Muscle layer of colon (tissue), 2 donors: Measurements from ENCODE around the gene RGL1.
A peak's percentile ranks its signal among the peaks of the same experiment; 100 is the strongest.

Experiments
- H3K27ac ChIP-seq: one replicate; pipeline ENCODE4 v1.7.0; 2013; ENCODE audit warnings: low read depth, mild to moderate bottlenecking, low read length, moderate library complexity
- H3K27me3 ChIP-seq, 2 donors: one replicate each; pipeline ENCODE4 v1.7.0; 2013; ENCODE audit warnings: low read length in 2 of 2, mild to moderate bottlenecking in 2 of 2; ENCODE audit not compliant: insufficient read depth in 2 of 2, control insufficient read depth in 1 of 2
- H3K36me3 ChIP-seq: one replicate; pipeline ENCODE4 v1.7.0; 2013; ENCODE audit warnings: mild to moderate bottlenecking, low read length; ENCODE audit not compliant: insufficient read depth
- H3K4me1 ChIP-seq: one replicate; pipeline ENCODE4 v1.7.0; 2013; ENCODE audit warnings: mild to moderate bottlenecking, low read length; ENCODE audit not compliant: insufficient read depth
- H3K4me3 ChIP-seq, 2 donors: one replicate each; pipeline ENCODE4 v1.7.0; 2013; ENCODE audit warnings: low read length in 2 of 2, low read depth in 1 of 2, mild to moderate bottlenecking in 1 of 2, moderate library complexity in 1 of 2
- H3K9ac ChIP-seq: one replicate; pipeline ENCODE4 v1.7.0; 2013; ENCODE audit warnings: low read length
- H3K9me3 ChIP-seq: one replicate; pipeline ENCODE4 v1.7.0; 2013; ENCODE audit warnings: mild to moderate bottlenecking, low read length
- donor health status: abdominal sarcoma.
- donor health status: Adenocarcinoma of cecum.

The RGL1 gene

DNA sequence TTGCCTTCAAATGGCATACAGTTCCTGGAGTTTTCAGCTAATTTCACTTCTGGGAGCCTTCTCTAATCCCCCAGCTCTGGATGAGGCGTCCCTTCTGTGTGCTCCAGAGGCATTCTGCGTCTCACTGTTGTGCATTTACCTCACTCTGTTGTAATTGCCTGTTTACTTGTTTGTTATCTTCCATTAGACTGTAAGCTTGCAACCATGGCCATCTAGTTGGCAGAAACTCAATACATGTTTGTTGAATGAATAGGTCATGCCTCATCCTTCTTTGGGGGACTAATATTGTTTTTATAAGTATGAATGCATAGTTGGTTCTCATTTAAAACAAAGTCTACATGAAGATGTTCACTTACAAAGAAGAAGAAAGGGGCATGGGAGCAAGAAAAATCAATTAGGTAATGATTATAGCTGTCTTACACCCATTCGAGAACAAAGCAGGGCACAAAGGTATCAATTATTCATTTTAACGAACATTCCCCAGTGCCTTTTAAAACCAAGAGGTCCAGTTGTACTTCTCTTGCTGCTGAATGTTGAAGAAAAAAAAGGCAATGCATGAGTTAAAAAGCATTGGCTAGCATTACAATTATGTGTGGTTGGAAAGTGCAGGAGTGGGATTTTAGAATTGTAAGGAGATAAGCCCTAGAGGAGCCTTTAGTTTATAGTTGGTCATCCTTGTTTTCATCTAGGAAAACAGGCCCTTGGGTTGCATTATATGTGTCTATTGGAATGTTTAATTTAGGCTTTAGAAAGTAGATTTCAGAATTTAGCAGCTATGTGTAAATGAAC, 6.0 kb downstream of the RGL1 start:
- Histone ChIP-seq H3K9me3 (no peaks in the 10 kb centered on the region), H3K27me3 (no peaks in the 10 kb centered on the region), H3K4me1 (peaks cover 65% of the 10 kb centered on the region), H3K4me3 (no peak overlapping the region), H3K36me3 (no peaks in the 10 kb centered on the region), H3K27ac (no peak overlapping the region), H3K9ac (no peak overlapping the region)

DNA sequence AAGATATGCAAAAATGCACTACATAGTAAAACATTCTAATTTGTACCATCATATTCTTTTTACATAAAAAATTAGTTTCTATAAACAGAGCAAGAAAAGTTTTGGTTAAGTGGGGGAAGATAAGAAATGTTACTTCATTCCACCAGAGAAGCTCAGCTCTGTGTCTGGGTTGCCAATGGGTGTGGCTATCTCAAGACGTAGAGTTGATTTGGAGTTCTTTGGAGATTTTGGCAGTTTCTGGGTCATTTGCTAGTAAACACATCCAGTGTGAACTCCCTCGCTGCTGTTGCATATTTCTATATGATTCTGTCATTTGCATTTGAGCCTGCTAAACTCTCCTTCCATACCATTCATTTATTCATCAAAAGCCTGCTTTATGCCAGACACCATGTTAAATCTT, 7.2 kb downstream of the RGL1 start:
- H3K4me3 ChIP-seq = no peak overlapping the region

DNA sequence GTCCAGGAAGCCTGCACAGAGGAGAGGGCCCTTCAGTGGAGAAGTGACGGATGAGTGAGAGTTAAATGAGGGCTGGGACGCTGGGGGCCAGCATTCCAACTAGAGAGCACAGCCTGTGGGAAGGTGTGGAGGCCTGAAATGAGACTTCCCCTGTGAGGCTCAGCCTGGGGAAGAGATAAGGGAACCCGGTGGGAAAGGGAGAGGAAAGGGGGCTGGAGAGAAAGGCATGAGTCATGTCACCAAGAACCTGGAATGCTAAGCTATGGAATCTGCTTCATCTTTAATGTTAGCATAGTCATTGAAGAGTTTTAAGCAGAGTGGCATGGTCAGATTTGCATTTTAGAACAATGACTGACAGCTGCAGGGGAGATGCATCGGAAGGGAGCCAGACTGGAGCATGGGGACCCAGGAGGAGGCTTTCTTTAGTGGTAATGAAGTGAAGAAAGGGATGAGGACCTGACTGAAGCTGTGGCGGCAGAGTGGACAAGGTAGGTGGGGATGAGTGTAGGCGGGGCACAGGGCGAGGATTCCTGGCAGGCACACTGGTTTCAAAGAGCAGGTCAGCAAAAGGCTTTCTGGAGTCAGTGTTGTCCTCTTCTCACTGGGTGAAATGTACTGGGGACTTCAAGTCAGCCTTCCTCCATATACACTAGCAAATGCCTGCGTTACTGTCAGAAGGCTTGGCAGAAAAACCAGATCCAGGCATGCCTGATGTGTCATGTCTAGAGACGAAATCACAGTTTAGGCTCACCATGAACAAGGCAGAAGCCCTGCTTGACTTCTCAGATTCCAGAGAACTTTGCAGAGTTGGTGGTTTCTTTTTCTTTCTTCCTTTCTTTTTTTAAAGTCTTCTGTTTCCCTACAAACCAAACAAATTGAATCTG, 8.0 kb downstream of the RGL1 start:
- peaks cover 64% of the 10 kb centered on the region for H3K4me1 ChIP-seq
- H3K27me3 ChIP-seq = no peaks in the 10 kb centered on the region
- H3K27ac ChIP-seq = no peak overlapping the region
- H3K9ac ChIP-seq = no peak overlapping the region
- H3K36me3 ChIP-seq = no peaks in the 10 kb centered on the region
- no peaks in the 10 kb centered on the region for H3K9me3 ChIP-seq
- H3K4me3 ChIP-seq = no peak overlapping the region

More for the DNA sequence above, 7.2 kb downstream of the RGL1 start:
- Histone ChIP-seq H3K9ac (no peak overlapping the region), H3K27me3 (no peaks in the 10 kb centered on the region), H3K4me1 (peaks cover 61% of the 10 kb centered on the region), H3K36me3 (no peaks in the 10 kb centered on the region), H3K27ac (no peak overlapping the region), H3K9me3 (no peaks in the 10 kb centered on the region)

DNA sequence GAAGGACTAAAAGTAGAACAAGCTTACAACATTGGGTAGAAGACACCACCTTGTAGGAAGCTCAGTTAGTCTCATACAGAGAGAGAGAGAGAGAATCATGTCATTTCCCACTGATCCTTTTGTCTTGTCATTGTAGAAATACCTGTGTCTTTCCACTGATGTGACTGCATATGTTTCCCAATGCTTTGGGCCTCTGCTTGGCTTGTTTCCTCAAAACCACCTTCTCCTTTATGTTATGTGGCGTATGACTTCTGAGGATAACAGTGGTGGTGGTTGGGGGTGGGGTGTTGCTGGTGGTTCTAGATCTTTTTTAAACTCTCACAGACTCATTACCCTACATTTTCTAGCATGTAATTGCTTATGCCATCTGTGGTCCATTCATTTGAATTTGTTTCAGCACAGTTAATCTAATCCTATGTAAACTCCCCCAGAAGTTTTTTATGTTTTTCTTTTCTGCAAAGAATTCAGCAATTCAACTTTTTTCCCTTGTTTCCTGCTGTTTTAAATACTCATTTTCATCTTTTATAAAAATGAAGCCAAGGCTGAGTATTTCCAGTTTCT, 9.3 kb downstream of the RGL1 start:
- peaks cover 71% of the 10 kb centered on the region for H3K4me1 ChIP-seq
- H3K9ac ChIP-seq = no peak overlapping the region
- H3K4me3 ChIP-seq = no peak overlapping the region
- H3K9me3 ChIP-seq = no peaks in the 10 kb centered on the region
- no peaks in the 10 kb centered on the region for H3K27me3 ChIP-seq
- H3K27ac ChIP-seq = peak overlapping the region; percentile 2
- H3K36me3 ChIP-seq = no peaks in the 10 kb centered on the region

DNA sequence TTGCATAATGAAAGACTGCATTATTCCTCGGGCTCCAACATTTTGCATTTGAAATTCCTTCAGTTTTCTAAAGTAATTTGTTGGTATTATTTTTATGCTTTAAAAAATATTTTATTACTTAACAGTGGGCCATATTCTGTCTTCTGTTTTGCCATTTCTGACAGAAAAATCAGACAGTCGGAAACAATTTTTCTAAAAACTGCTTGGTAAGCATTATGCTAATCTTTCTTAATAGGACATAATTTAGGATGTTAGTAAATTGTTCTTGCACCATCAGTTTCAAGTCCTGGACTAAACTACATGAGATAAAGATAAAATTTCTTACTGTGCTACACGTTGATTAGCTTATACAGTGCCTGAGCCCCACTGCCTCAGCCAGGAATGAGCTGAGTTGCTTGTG, 11.2 kb downstream of the RGL1 start:
- Histone ChIP-seq H3K4me3 (no peak overlapping the region), H3K9me3 (no peaks in the 10 kb centered on the region), H3K27me3 (no peaks in the 10 kb centered on the region), H3K9ac (no peak overlapping the region), H3K27ac (no peak overlapping the region), H3K36me3 (no peaks in the 10 kb centered on the region), H3K4me1 (peaks cover 75% of the 10 kb centered on the region)

DNA sequence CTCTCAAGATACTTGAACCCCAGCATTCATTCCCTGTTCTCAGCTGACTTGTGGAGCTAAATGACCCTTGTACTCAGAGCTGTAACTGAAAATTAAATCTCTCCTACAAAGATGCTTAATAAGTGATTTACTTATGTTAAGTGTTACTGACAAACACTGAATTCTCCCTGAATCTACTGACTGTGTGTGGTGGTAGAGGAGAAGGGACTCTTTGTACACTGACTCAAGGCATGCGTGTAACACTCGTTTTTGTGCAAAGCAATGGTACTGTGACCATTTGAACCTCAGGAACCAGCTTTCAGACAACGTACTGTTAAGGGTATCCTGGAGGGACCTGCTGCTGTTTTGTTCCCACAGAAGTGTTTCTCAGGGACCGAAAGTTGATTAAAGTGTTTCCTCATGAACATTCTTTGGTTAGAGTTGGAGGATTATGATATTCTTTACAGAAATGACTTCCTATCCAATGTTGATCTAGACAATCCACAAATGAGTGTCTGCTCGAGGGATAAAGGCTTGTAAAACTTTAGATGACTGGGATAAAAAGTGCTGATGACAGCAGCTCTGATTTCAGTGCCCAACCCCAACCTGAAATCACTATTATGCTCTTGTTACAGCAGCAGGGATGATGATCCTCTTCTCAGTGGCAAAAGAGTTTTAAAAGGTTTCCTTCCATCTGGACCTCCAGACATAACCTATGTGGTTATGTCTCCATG, 12.8 kb downstream of the RGL1 start:
- Histone ChIP-seq H3K9me3 (no peaks in the 10 kb centered on the region), H3K36me3 (no peaks in the 10 kb centered on the region), H3K27ac (no peak overlapping the region), H3K4me1 (peaks cover 82% of the 10 kb centered on the region), H3K27me3 (no peaks in the 10 kb centered on the region), H3K4me3 (no peak overlapping the region), H3K9ac (no peak overlapping the region)

DNA sequence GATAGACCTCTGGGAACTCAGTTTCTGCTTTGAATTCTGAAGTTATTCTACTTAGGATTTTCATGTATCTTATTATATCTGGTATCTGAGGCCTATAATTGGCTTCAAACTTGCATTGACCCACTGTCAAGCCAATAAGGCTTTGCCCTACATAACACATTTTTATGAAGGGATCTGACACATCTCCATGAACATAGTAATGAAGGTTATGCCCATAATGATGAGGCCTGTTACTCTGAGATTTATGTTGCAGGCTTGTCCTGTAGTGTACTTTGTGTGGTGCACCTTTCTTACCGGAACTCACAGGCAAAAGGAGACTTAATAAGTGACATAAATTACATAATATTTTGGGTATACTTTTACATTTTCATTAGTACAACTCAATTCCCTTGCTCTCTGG, 14.1 kb downstream of the RGL1 start:
- Histone ChIP-seq H3K9ac (no peak overlapping the region), H3K9me3 (no peaks in the 10 kb centered on the region), H3K27me3 (no peaks in the 10 kb centered on the region), H3K4me1 (peaks cover 71% of the 10 kb centered on the region), H3K27ac (no peak overlapping the region), H3K36me3 (no peaks in the 10 kb centered on the region), H3K4me3 (no peak overlapping the region)

DNA sequence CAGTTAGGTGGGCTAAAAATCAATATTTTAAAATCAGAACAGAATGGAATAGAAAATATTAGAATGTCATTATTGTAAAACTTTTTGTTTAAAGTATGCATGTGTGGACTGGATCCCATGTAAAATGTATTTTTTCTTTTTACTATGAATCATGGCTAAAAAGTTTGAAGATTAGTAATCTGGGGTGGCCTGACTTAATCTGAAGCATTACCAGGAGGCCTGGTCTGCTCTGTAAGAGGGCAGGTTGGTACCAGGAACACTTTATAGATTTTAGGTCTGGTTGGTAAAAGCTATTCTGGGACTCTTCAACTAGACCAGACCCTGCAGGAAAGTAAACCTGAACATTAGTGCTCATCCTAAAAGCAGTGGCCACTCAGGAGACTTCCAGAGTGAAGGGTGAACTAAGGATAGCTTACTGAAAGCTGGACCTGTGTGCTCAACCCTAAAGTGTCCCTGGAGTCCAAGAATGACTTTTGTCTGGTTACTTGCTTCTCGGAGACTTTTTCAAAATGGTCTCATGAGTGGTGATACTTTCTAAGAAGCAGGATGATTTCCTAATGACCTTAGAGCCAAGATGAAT, 16.5 kb downstream of the RGL1 start:
- Histone ChIP-seq H3K27me3 (no peaks in the 10 kb centered on the region), H3K36me3 (no peaks in the 10 kb centered on the region), H3K27ac (peak overlapping the region; percentile 65), H3K9ac (no peak overlapping the region), H3K4me1 (peaks cover 63% of the 10 kb centered on the region), H3K4me3 (peak overlapping the region in 1 of 2 donors; percentile 1), H3K9me3 (no peaks in the 10 kb centered on the region)

DNA sequence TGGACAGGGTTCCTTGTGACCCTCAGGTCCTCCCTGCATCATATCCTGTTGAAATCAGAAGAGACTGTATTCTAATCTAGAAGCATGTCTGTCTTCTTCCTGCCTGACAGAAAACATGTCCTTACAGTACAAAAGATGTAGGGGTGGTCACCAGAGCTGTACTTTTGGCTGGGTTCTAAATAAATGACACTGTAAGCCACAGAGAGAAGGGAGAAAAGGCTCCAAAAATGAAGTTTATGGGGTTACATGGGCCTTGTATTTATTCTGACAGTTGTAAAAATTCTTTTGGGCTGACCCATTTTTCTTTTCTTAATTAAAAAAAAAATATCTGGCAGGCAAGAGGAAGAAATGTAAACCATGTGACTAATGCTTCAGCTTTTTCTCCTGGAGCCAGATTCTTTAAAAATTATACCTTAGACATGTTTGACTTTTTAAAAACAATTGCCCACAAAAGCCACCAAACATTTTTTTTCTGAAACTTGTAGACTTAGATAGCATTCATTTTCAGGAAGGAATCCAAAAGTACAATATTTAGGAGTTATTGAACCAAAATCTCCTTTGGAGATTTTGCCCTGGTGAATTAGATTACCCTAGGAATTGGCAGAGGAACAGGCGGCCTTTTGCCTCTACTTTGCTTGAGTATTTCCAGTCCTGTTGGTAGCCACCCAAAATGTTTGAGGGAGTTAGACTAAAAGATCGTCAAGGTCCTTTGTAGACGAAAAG, 17.1 kb downstream of the RGL1 start:
- no peaks in the 10 kb centered on the region for H3K27me3 ChIP-seq
- H3K27ac ChIP-seq = peak overlapping the region; percentile 69
- no peaks in the 10 kb centered on the region for H3K9me3 ChIP-seq
- H3K4me3 ChIP-seq = peak overlapping the region in 1 of 2 donors; percentile 1
- peaks cover 58% of the 10 kb centered on the region for H3K4me1 ChIP-seq
- H3K36me3 ChIP-seq = no peaks in the 10 kb centered on the region
- no peak overlapping the region for H3K9ac ChIP-seq

DNA sequence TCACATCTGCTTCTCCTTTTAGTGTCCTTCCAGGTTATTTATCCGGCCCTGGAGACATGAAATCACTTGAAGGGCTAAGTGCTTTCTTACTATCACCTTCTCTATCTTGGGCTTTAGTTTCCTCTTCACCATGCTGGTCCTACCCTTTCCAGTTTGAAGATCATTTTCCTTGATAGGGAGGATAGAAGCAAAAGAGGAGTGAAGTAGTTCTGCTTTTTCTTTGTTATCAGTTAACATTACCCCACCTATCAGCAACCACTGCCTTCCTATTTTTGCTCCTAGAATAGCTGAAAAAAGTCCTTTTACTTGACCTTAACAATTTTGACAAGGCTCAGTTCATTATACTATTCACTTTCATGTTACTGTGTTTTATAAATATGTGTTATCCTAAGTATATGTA, 19.4 kb downstream of the RGL1 start:
- Histone ChIP-seq H3K36me3 (no peaks in the 10 kb centered on the region), H3K9ac (no peak overlapping the region), H3K4me3 (no peak overlapping the region), H3K9me3 (no peaks in the 10 kb centered on the region), H3K4me1 (peaks cover 55% of the 10 kb centered on the region), H3K27ac (no peak overlapping the region), H3K27me3 (no peaks in the 10 kb centered on the region)
